ENCODE measurements around the gene MXD1.

- TF ChIP-seq CTCF (optimal IDR thresholded peaks at IDR 0.05 in 1 of 3, IDR thresholded peaks at IDR 0.05 in 1 of 3, conservative IDR thresholded peaks at IDR 0.05 in 1 of 3; ENCODE audit: extremely low read depth in 1 of 3, insufficient read depth in 2 of 3, low read length in 3 of 3) (no peak), EZH2 (IDR thresholded peaks at IDR 0.05; ENCODE audit: low read length) (no peak)
These were observed 34.2 kb downstream of the MXD1 start for GRCh38 chr2:69948963-69949645.

Measured in keratinocyte (primary cell).